Stimulated activated CD8-positive, alpha-beta memory T cell treated with anti-CD3 and anti-CD28 coated beads, Interleukin-12 subunit alpha, Interleukin-12 subunit beta, amount 100 ng/mL, for 24 hours (primary cell): ENCODE results near the gene TRIO.

ENCODE experiments used
- DNase-seq: peaks from one replicate; pipeline ENCODE4 v3.0.0-alpha.2; 2020; ENCODE audit errors: extremely low read depth

Gene TRIO

GRCh38 chr5:14486486-14486885, 343.3 kb downstream of the TRIO start:
- DNase-seq = no peak

GRCh38 chr5:14486996-14487896, 344.1 kb downstream of the TRIO start:
- no peak for DNase-seq

GRCh38 chr5:14487897-14488570, 344.9 kb downstream of the TRIO start:
- DNase-seq = no peak

GRCh38 chr5:14488709-14489108, 345.6 kb downstream of the TRIO start:
- DNase-seq = no peak

- no peak for DNase-seq
Observed at GRCh38 chr5:14489643-14490042, 346.5 kb downstream of the TRIO start.

- DNase-seq = no peak
Observed at GRCh38 chr5:14490309-14490711, 347.2 kb downstream of the TRIO start.

- DNase-seq = no peak
Observed at GRCh38 chr5:14491015-14491915, 348.1 kb downstream of the TRIO start.

- DNase-seq = no peak
Observed at GRCh38 chr5:14492331-14492964, 349.3 kb downstream of the TRIO start.

GRCh38 chr5:14495301-14495700, 352.2 kb downstream of the TRIO start:
- DNase-seq = no peak

- no peak for DNase-seq
Observed at GRCh38 chr5:14497311-14497710, 354.2 kb downstream of the TRIO start.

- DNase-seq = no peak
Observed at GRCh38 chr5:14501353-14502293, 358.5 kb downstream of the TRIO start.

GRCh38 chr5:14502294-14502690, 359.1 kb downstream of the TRIO start:
- DNase-seq = no peak

- DNase-seq = no peak
Observed at GRCh38 chr5:14503017-14503680, 360.0 kb downstream of the TRIO start.

- no peak for DNase-seq
Observed at GRCh38 chr5:14503681-14504331, 360.7 kb downstream of the TRIO start.

GRCh38 chr5:14504332-14504727, 361.2 kb downstream of the TRIO start:
- DNase-seq = no peak

- no peak for DNase-seq
Observed at GRCh38 chr5:14504816-14505215, 361.7 kb downstream of the TRIO start.

- no peak for DNase-seq
Observed at GRCh38 chr5:14505310-14506139, 362.4 kb downstream of the TRIO start.

- DNase-seq = no peak
Observed at GRCh38 chr5:14506140-14506538, 363.0 kb downstream of the TRIO start.

- DNase-seq = no peak
Observed at GRCh38 chr5:14506661-14507060, 363.5 kb downstream of the TRIO start.
